HG03469 (cell line): Measurements from ENCODE around the gene ZNF317.
"Not testable (repeated sequence)": the region's sequence is repeated elsewhere in the genome, so short reads cannot be mapped to it uniquely, and the experiment has no call there.

Experiments
- ATAC-seq: cut with Tn5 transposase; IDR thresholded peaks from one replicate; pipeline ENCODE4 v1.9.1; 2021; ENCODE audit warnings: mild to moderate bottlenecking, moderate library complexity, moderate number of reproducible peaks; ENCODE audit not compliant: unreplicated experiment

Gene ZNF317

GRCh38 chr19:9171393-9171991 is 31.3 kb downstream of the ZNF317 start:
- ATAC-seq = no peak

- ATAC-seq = no peak
These were observed 35.1 kb downstream of the ZNF317 start for GRCh38 chr19:9175326-9175725.

DNA sequence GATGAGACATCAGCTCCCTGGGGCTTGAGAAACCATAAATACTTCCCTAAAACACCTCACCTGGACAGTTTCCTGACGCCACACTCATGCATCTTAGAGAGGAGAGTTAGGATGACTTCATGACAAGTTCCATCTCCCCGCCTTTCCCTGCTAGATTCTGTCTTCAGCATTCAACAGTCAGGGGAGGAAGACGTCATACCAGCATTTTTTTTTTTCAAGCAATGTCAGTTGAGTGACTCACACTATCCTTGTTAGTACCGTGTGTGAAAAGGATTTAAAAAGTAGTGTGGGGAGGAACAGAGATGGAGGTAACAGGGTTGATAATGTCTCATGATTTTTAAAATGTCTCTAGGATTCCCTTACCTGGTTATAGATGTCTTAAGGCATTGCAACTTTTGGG is 38.7 kb downstream of the ZNF317 start, which contains the start of gene OR7D2:
TSS of gene OR7D2 (plus strand) at position 79 of the 400 bp plus-strand sequence. CDS start 6,803 bp downstream, outside the sequence.
- no peak for ATAC-seq

- ATAC-seq = no peak
These were observed 42.8 kb downstream of the ZNF317 start for GRCh38 chr19:9183000-9183399.

DNA sequence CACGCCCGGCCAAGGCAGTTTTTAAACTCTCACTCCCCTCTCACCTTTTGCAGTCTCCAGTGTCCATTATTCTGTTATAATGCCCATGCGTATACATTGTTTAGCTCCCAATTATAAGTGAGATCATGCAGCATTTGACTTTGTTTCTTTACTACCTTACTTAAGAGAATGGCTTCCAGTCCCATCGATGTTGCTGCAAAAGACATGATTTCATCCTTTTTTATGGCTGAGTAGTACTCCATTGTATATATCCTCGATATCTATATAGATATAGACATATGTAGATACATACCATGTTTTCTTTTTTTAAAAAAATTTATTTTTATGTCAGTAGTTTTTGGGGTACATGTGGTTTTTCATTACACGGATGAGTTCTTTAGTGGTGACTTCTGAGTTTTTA is 47.0 kb downstream of the ZNF317 start:
- ATAC-seq = no peak

- no peak for ATAC-seq
These were observed 49.3 kb downstream of the ZNF317 start for GRCh38 chr19:9189535-9189934.

- not testable (repeated sequence) for ATAC-seq
These were observed 57.8 kb downstream of the ZNF317 start for GRCh38 chr19:9198044-9198443.

GRCh38 chr19:9205501-9206113 is 65.4 kb downstream of the ZNF317 start:
- ATAC-seq = no peak
